ENCODE measurements around the gene SNRPD3.
A peak's percentile ranks its signal among the peaks of the same experiment; 100 is the strongest.
"Not testable (repeated sequence)": the region's sequence is repeated elsewhere in the genome, so short reads cannot be mapped to it uniquely, and the experiment has no call there.

Gene SNRPD3

DNA sequence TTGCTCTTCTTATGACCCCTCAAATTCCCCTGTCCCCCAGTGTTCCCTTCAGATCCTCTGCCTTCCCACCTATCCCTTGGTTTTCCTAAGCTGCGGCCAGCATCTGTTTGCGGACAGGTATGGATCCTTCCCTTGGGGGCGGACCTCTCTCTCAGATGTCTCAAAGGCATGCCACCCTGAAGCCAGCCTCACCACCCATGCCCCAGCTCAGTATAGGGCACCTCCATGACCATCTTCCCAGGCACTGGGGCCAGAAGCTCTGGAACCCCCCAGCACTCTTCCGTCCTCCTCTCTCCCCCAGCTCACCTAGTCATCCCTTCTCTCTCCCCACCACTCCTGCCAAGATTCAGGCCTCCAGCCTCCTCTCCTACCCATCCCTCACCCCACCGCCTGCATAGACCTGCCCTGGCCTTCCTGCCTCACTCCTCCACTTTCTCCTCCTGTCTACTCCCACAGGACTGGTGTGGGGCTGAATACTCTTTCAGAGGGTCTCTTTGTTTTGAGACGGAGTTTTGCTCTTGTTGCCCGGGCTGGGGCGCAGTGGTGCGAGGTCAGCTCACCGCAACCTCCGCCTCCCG, 34.9 kb downstream of the SNRPD3 start:
- DNase-seq (ENCODE audit: extremely low read depth, low read depth), result no peak
- H3K4me3 ChIP-seq (replicated peaks; ENCODE audit: low read depth, low read length), result no peak overlapping the region
- TF ChIP-seq, protein P1, sequence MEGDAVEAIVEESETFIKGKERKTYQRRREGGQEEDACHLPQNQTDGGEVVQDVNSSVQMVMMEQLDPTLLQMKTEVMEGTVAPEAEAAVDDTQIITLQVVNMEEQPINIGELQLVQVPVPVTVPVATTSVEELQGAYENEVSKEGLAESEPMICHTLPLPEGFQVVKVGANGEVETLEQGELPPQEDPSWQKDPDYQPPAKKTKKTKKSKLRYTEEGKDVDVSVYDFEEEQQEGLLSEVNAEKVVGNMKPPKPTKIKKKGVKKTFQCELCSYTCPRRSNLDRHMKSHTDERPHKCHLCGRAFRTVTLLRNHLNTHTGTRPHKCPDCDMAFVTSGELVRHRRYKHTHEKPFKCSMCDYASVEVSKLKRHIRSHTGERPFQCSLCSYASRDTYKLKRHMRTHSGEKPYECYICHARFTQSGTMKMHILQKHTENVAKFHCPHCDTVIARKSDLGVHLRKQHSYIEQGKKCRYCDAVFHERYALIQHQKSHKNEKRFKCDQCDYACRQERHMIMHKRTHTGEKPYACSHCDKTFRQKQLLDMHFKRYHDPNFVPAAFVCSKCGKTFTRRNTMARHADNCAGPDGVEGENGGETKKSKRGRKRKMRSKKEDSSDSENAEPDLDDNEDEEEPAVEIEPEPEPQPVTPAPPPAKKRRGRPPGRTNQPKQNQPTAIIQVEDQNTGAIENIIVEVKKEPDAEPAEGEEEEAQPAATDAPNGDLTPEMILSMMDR (IDR thresholded peaks at IDR 0.05; ENCODE audit: low read depth, low read length, missing control alignments), result no peak

DNA sequence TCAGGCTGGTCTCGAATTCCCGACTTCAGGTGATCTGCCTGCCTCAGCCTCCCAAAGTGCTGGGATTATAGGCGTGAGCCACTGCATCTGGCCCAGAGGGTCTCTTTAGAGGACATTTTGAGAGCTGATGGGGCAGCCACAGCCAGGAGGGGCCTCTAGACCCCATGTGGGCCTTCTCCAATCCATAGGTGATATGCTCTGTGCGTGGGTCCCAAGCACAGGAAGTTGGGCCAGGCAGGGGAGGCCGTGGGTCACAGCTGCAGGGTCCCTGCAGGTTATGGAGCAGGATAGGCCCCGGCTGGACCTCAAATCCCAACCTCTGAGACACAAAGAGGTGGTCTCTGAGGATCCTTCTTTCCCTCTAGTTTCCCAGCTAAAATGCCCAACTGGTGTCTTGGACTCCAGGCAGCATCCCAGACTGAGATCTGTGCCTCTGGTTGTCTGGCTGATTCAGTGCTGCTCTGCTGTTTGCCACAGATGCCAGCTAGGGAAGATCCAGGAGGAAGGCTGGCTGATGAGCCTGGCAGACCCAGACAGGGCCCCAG, 35.6 kb downstream of the SNRPD3 start:
- DNase-seq (ENCODE audit: extremely low read depth, low read depth), result no peak
- no peak overlapping the region for H3K4me3 ChIP-seq (replicated peaks; ENCODE audit: low read depth, low read length)
- TF ChIP-seq, protein P1 (IDR thresholded peaks at IDR 0.05; ENCODE audit: low read depth, low read length, missing control alignments), result no peak

DNA sequence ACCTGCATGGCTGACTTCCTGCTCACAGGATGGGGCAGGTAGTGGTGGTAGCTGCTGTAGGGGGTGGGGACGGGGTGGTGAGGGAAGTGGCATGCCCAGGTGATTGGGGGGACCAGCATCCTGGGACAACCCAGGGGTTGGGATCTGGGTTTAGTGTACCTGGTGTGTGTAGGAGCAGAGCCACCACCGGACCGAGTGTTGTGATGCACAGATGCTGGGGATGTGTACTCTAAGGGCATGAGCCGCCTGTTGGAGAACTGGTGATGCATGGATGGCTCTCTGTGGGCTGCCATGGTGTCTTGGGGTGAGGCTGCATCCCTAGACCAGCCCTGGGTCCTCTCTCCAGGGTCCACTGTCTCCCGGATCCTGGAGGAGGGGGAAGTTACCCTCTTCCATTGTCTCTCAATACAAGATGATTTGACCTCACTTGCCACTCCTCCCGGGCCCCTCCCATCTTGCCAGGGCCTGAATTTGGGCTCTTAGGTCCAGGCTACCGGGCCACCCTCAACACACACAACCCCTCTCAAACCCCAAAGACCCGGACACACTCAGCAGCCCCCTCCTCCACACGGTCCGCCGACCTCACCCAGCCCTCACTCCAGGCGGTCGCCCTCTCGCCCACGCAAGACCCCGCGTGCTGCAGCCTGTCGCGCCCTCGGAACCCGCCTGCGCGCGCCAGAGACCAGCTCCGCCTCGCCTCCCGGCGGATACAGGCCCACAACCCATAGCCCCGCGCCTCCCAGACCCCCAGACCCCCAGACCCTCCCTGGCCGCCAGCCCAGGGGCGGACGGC, 36.5 kb downstream of the SNRPD3 start:
- TF ChIP-seq, protein P1 (IDR thresholded peaks at IDR 0.05; ENCODE audit: low read depth, low read length, missing control alignments), result no peak
- peak overlapping the region; percentile 51 for H3K4me3 ChIP-seq (replicated peaks; ENCODE audit: low read depth, low read length)
- DNase-seq (ENCODE audit: extremely low read depth, low read depth), result no peak

DNA sequence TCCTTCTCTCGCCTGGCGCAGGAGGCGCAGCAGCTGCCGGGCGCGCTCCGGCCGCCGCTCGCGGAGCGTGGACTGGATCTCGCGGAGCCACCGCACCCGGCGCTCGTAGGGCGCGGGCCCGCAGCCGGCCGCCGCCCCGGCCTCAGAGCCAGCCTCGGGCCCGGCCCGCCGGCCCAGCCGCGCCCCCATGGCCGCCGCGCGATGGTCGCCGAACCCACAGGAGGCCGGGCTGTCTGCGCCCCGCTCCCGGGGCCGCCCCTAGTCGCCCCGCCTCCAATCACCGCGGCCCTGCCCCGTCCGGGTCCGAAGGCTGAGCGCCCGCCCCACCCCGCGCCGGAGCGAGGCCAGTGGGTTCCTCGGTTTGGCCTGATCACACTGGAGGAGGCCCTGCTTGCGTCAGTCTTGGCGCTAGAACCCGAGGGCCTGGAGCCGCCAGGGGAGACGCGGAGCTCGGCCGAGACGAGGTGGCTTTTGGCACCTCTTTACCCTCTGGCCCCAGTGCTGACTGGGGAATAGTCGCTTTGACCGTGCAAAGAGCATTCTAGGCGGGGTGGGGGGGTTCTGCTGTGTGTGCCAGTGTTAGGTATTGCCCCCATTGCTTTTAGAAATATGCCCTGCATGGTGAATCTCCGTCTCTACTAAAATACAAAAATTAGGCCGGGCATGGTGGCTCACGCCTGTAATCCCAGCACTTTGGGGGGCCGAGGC, 37.2 kb downstream of the SNRPD3 start, which contains the start of gene LRRC75B:
Gene LRRC75B (minus strand): TSS at position 223 of the 708 bp plus-strand sequence. CDS start 34 bp downstream, at position 189.
- H3K4me3 ChIP-seq (replicated peaks; ENCODE audit: low read depth, low read length), result peak within 1 kb of the TSS; percentile 51
- TF ChIP-seq, protein P1 (IDR thresholded peaks at IDR 0.05; ENCODE audit: low read depth, low read length, missing control alignments), result no peak
- DNase-seq (ENCODE audit: extremely low read depth, low read depth), result peak; percentile 24

DNA sequence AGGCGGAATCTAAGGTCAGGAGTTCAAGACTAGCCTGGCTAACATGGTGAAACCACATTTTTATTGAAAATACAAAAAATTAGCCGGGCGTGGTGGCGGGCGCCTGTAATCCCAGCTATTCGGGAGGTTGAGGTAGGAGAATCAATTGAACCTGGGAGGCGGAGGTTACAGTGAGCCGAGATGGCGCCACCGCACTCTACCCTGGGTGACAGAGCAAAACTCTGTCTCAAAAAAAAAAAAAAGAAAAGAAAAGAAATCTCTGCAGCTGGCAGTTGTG, 37.7 kb downstream of the SNRPD3 start:
- H3K4me3 ChIP-seq (replicated peaks; ENCODE audit: low read depth, low read length), result peak overlapping the region; percentile 39; the same call in 1 of the 2 replicates
- not testable (repeated sequence) for DNase-seq (ENCODE audit: extremely low read depth, low read depth)

DNA sequence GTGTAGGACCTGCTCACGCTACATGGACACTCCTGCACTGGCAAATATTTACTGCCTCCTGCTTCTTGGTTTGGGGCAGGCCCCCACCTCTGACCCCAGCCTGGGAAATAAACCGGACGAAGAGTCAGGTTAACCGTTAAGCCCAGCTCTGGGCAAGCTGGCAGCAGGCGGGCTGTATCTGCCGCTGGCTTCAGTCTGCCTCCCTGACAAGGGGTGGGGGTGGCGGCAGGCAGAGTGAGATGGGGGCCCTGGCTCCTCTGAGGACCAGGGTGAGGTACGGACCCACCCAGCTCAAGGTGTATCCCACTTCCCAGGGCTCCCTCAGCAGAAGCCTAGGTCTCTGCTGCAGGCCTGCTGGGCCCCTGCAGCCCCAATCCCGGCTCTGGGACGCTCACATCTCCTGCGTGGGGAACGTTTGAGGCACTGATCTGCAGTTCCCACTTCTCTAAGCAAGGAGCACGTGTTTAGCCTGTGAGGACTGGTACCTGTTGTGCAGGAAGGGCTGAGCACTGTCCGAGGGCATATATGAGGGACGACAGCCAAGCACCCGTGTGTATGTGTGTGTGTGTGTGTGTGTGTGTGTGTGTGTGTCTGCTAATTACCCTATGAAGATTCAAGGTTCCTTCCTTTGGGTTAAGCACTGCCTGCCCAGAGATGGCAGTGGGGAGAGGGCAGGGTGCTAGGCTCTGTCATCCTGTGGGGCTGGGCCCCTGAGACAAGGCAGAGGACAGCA, 38.2 kb downstream of the SNRPD3 start:
- TF ChIP-seq, protein P1 (IDR thresholded peaks at IDR 0.05; ENCODE audit: low read depth, low read length, missing control alignments), result no peak
- no peak overlapping the region for H3K4me3 ChIP-seq (replicated peaks; ENCODE audit: low read depth, low read length)
- no peak for DNase-seq (ENCODE audit: extremely low read depth, low read depth)
